ENCODE data around the gene B4GAT1. TPM values are rescaled to one million over a fixed set of nuclear protein-coding genes. Genes with fewer than 3 reads are reported as not detected.
A peak's percentile ranks its signal among the peaks of the same experiment; 100 is the strongest.
"Not testable (repeated sequence)": the region's sequence is repeated elsewhere in the genome, so short reads cannot be mapped to it uniquely, and the experiment has no call there.

B4GAT1 gene
- total RNA-seq, 1 donor from 2014 or later = 31.6 TPM

DNA sequence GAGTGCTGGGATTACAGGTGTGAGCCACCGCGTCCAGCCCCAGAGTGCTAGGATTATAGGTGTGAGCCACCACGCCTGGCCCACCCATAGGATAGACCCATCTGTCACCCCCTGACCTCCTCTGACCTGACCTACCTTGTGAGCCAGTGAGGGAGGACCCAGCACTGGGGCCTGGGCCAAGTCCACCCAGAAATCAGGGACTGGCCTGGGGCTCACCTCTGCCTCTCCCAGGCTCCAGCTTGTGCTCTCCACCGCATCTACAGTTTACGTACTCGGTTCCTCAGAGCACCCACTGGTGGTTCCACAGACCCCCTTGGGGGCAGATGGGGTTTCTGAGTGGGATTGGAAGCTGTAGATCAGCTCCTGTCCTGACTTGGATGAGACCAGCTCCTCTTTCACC, 17.7 kb upstream of the B4GAT1 start:
- no peak for DNase-seq (ENCODE audit: low spot score)
- intact Hi-C loops (cut with DNase I) = no loop called here

DNA sequence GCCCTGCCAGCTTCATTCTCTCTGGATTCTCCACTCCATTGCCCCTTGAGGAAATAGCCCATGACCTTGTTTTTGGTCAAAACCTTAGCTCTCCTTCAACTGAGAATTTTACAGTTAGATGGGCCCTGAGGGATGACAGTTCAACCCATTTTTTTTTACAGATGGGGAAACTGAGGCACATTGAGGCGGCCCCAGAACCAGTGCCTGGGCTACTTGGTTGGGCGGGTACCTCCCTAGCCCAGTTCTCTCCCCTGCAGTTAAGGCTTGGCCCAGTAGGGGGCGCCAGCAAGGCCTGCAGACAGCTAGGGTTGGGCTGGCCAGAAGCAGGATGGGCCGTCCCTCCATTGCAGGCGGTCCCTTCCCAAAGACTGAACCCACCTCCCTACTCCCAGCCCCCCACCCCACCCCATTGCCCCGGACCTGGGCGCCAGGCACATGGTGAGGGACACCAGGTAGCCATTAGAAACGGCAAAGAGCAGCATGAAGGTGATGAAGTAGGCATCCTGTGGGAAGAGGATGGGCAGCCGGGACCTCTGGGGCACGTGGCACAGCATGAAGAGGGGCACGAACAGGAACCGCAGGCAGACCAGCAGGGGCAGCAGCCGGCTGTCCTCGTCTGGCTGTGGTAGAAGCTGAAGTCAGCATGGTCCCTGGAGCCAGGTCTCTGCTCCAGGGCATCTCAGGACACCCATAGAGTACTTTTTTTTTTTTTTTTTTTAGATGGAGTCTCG, 16.5 kb upstream of the B4GAT1 start:
- intact Hi-C loops (cut with DNase I) = no loop called here
- DNase-seq (ENCODE audit: low spot score) = no peak

DNA sequence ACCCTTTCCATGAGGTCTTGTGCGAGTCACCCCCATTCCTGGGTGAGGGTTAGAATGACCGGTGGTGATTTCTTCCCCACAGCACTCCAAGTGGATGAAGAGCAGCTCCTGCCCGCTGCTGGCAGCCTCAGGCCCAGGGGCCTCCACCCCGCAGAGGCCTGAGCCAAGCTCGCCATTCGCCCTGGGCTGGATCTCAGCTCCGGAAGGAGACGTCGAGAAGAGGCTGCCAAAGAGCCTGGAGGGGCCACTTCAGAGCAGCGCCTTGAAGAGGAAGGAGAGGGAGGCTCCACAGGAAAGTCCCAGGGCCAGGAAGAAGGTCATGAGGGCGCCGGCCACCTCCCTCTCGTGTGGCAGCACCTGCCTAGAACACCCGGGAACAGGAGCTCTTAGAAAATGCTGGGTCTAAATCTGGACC, 15.8 kb upstream of the B4GAT1 start:
- intact Hi-C loops (cut with DNase I) = no loop called here
- no peak for DNase-seq (ENCODE audit: low spot score)

DNA sequence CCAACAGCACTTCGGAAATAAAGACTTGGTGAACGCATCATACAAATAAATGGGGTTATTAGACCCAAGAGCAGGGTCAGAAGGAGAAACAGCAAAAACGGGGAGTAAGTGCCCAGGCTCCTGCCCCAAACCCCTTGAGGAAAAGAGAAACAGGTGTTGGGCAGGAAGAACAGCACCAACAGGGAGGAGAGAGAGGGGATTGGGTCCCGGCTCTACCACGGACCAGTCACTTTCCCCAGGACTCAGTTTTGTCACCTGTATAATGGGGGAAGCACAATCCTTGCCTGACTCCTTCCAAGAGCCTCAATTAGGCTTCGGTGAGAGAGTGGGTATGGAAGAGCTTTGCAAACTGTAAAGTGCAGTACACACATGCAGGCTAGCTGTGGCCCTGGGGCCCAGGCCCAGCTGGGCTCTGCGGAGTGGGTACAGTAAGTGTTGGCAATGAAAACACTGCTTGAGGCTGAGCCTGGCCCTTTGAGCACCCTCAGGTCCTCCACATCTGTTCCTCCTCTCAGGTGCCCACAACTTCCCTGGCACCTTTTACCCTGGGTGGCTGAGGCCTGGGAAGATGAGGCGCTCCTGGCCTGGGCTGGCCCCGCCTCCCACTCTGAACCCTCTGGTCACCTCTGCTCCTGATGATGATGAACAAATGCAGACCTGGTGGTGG, 15.2 kb upstream of the B4GAT1 start:
- DNase-seq (ENCODE audit: low spot score) = no peak
- intact Hi-C loops (cut with DNase I) = no loop called here

DNA sequence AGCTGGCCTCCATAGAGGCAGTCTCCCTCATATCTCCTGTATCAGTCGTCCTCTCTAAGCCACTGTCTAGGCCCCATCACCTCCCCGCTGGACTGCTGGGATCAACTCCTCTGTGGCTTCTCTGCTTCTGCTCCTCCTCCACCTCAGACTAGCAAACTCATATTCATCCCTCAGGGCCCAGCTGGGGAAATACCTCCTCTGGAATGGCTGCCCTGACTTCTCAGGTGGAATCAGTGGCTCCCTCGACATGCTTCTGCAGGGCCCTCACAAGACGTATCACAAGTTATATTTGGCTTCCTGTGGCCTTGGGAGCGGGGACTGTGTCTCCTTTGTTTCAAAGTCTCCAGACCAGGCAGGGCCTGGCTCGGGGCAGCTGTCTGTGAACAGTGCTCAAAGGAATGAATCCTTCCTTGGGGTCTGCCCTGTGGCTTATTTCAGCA, 14.1 kb upstream of the B4GAT1 start:
- DNase-seq (ENCODE audit: low spot score) = no peak
- intact Hi-C loops (cut with DNase I) = no loop called here

DNA sequence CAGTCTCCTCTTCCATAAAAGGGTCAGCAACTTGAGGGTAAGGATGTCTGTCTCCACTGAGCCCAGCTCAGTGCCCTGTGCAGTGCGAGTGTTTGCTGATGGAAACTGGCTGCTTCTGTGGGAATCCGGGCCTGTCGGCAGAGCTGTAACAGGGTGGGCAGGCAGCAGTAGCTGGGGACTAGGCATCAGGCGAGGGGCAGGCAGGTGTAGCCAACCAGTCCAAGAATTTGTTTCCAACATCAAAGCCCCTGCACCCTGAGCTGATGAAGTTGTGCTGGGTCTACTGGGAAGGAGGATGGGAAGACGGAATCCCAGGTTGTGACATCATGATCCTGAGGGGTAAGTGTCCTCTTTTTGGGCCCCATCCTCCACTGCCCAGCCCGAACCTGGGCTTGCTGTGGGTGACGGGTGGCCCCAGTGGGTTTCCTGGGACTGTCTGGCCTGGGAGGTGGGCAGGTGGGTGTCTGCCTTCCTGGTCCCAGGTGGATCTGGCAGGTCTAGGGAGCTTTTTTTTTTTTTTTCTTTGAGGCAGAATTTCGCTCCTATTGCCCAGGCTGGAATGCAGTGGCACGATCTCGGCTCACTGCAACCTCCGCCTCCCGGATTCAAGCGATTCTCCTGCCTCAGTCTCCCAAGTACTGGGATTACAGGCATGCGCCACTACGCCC, 13.1 kb upstream of the B4GAT1 start:
- DNase-seq (ENCODE audit: low spot score) = no peak
- intact Hi-C loops (cut with DNase I) = no loop called here

DNA sequence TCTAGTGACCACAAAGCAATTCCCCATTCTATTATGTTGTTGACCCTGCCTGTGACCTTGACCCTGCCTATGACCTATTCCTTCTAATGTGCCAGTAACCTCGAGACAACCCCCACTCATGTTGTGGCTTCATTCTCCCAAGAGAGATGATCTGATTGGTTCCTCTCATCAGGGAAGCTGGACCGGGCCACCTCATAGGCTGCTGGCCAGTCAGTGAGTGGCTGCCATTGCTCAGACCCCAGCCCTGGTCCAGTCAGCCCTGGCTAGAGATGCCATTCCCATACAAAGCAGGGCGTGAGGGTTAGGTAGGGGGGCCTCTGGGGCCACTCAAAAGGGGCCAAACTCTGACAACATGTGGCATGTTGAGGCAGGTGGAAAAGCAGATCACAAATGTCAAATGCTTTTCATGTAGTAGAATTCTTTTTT, 12.2 kb upstream of the B4GAT1 start:
- intact Hi-C loops (cut with DNase I) = no loop called here
- DNase-seq (ENCODE audit: low spot score) = no peak

DNA sequence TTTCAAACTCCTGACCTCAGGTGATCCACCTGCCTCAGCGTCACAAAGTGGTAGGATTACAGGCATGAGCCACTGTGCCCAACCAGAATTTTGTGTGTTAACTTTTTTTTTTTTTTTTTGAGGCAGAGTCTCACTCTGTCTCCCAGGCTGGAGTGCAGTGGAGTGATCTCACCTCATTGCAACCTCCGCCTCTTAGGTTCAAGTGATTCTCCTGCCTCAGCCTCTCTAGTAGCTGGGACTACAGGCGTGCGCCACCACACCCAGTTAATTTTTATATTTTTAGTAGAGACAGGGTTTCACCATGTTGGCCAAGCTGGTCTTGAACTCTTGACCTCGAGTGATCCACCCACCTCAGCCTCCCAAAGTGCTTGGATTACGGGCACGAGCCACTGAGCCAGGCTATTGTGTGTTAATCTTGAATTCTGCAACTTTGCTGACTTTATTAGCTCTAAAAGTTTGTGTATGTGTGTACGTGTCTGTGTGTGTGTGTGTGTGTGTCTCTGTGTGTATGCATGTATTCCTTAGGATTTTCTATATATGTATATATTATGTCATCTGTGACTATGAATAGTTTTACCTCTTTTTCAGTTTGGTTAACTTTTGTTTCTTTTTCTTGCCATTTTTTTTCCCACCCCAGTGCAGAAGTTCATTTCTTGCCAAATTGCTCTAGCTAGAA, 3.3 kb upstream of the B4GAT1 start:
- not testable (repeated sequence) for DNase-seq (ENCODE audit: low spot score)

DNA sequence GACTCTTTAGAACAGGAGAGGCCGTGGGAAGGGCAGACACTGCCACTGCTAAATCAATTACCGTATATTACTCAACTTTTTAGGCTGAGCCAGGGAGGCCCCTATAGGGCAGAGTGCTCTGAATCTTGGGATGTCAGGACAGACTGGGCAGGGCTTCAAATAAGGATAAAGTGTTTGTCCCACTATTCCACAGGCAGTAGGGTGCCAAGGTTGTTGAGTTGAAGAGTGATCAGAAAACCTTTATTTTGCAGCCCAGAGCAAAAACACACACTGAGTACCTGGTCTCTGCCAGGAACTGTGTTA, 1.6 kb upstream of the B4GAT1 start:
- intact Hi-C loops (cut with DNase I) = loop anchor here (2.0 to 5.0 kb wide), 2 partner anchors 20 to 38 kb away; no protein-coding TSS in a partner anchor

More for the DNA sequence above, 3.3 kb upstream of the B4GAT1 start:
- intact Hi-C loops (cut with DNase I) = not testable (repeated sequence)

DNA sequence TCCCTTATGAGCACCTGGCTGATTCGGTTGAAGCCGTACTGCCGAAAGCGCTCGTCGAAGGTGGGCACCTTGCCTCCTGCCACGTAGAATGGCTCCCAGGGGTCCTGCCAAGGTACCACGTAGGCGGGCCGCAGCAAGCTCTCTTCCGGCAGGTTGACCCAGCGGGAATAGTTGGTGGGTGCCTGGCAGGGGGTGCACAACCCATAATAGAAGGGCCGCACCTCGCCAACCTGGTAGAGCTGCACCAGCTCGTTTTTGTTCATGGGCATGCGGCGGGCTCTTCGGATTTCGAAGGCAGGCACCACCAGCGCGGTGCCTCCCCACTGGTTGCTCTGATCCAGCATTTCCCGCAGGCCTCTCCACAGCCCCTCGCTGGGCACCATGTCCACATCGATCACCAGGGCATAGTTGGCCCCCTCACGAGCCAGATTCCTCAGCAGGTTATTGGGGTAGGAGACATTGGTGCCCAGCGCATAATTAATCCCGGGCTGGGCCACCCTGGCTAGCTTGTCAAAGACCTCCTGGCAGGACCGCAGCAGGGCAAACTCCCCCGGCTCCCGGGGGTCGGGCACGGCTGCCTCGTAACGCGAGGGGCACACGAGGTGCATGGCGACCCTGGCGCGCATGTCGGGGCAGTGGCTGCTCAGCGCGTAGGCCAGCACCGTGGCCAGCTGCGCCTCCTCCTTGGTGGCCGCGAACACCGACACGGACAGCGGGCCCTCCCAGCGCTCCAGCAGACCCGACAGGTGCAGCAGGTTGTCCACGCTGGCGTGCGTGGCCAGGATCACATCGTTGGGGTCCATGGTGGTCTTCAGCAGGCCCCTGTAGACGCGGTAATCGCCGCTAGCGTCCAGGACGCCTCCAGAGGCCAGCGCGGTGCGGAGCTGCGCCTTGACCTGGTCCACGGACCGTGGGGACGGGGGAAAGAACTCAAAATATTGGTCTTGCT, 679 bp downstream of the B4GAT1 start:
- no peak for DNase-seq (ENCODE audit: low spot score)
- intact Hi-C loops (cut with DNase I) = loop anchor here (5.0 kb wide), 1 partner anchor 41 kb away; no protein-coding TSS in a partner anchor

More for the DNA sequence above, 1.6 kb upstream of the B4GAT1 start:
- DNase-seq (ENCODE audit: low spot score) = no peak

DNA sequence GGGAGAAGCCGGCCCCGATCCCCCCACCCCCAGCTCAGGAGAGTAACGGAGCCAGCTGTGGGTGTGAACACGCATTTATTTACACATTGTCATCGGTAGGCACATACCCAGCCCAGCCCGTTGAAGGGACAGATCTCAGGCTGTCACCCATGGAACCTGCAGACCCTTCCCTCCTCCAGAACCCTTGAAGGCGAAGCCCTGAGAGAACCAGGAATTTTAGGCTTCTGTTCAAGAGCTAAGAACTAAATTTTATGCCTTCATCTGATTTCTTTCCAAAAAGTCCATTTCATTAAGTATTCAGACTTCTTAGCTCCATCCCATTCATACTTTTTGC, 2.1 kb downstream of the B4GAT1 start:
- intact Hi-C loops (cut with DNase I) = loop anchor here (5.0 kb wide), 1 partner anchor 42 kb away; no protein-coding TSS in a partner anchor
- DNase-seq (ENCODE audit: low spot score) = no peak

DNA sequence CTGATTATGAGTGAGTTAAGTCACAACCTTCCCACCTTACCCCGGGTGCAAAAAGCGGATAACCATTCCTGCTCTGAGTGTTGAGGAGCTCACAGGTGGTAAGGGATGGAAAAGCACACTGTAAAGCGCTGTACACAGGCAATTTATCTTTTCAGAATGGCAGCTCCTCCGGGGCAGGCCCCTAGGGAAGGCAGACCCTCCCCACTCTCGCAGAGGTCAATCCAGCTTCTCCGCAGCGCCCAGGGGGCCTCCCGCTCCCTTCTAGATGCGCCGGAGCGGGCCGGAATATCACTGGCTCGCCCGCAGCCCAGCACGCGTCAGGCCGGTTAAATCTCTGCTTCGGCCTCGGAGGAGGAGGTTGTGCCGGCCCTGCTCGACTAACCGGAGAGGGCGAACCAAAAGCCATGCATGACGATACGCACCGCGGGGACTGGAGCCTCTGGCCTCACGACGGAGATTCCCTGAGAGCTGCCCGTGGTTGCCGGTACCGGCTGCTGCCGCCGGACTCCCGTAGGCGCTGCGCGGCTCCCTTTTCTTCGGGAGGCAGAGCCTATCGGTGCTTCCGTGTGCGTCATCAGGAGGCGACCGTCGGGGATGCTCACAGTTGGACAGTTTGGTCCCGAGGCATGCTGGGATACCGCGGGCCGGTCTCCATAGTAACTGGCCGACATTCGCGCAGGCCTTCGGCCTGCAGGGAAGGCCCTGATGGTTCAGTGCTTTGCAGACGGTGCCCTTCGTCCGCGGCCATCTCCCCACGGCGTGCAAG, 2.7 kb downstream of the B4GAT1 start, which contains the start of gene BRMS1:
Gene BRMS1 (minus strand): TSS at position 555 of the 766 bp plus-strand sequence. CDS start 2,870 bp downstream, outside the sequence.
- DNase-seq (ENCODE audit: low spot score) = peak; percentile 100
- intact Hi-C loops (cut with DNase I) = loop anchor here (5.0 kb wide), 1 partner anchor 43 kb away; no protein-coding TSS in a partner anchor

DNA sequence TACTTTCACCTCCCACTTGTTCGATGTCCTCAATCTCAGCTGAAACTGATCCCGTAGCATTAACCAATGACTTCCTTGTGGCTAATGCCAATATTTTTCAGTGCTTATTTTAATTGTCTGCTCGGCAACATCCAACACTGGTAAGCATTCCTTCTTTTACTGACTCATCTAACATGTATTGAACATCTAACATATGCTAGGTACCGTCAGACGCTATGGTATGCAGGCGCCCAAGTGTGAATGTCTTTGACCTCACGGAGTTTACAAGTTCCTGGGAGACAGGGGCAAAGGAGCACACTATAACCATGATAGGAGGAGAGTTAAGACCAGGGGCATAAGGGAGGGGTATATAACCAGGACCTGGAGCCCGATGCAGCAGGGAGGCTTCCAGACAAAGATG, 4.3 kb downstream of the B4GAT1 start:
- DNase-seq (ENCODE audit: low spot score) = no peak
- intact Hi-C loops (cut with DNase I) = no loop called here

DNA sequence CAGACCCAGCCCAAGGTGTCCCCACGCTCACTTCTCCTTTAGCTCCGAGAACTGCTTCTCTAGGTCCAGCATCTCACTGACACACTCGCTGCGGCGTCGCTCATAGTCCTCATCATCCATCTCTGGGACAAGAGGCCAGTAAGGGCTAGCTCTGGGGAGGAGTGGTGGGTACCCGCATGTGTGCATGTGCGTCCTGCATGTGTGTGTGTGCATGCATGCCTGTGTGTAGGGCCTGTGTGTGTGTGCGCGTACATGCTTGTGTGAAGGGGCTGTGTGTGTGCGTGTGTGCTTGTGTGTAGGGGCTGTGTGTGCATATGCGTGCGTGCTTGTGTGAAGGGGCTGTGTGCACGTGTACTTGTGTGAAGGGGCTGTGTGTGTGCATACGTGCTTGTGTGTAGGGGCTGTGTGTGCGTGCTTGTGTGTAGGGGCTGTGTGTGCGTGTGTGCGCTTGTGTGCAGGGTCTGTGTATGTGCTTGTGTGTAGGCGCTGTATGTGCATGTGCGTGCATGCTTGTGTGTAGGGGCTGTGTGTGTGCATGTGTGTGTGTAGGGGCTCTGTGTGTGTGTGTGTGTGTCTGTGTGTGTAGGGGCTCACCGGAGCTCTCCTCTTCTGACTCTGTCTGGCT, 5.8 kb downstream of the B4GAT1 start:
- intact Hi-C loops (cut with DNase I) = no loop called here
- no peak for DNase-seq (ENCODE audit: low spot score)

DNA sequence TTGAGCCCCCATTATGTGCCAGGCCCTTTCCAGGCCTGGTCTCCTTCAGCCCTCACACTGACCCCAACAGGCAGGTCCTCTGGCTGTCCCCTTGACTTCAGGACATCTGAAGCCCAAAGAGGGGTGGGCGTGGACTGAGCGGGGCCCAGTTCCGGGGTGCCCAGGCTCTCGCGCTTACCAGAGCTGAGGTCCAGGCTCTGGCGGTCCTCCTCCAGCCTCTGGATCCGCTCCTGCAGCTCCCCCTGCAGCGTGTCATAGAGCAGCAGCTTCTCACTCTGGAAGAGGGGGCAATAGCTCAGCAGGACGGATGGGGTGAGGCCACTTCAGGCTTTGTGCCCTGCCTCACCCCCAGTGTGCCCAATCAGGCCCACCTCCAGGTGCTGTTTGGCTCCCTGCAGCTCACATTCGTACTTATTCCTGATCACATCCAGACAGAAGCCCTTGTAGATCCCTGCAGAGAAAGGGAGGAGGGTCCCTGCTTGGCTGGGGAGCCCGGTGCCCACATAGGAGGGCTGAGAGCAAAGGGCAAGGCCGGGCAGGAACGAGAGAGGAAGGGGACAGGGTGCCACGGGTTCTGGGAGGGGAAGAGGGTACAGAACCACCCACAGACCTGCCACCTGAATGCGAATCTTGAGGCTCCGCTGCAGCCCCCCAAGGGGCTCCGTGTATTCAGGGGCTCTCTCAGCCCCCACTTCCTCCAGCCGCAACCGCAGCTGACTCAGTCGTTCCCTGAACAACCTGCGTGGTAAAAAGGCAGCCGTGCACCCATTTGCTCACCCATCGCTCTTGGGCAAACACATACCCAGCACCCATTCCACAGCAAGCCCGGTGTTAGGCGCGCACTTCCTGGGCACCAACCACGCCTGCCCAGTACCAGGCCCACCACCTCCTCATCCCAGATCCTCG, 6.6 kb downstream of the B4GAT1 start:
- intact Hi-C loops (cut with DNase I) = no loop called here
- no peak for DNase-seq (ENCODE audit: low spot score)

DNA sequence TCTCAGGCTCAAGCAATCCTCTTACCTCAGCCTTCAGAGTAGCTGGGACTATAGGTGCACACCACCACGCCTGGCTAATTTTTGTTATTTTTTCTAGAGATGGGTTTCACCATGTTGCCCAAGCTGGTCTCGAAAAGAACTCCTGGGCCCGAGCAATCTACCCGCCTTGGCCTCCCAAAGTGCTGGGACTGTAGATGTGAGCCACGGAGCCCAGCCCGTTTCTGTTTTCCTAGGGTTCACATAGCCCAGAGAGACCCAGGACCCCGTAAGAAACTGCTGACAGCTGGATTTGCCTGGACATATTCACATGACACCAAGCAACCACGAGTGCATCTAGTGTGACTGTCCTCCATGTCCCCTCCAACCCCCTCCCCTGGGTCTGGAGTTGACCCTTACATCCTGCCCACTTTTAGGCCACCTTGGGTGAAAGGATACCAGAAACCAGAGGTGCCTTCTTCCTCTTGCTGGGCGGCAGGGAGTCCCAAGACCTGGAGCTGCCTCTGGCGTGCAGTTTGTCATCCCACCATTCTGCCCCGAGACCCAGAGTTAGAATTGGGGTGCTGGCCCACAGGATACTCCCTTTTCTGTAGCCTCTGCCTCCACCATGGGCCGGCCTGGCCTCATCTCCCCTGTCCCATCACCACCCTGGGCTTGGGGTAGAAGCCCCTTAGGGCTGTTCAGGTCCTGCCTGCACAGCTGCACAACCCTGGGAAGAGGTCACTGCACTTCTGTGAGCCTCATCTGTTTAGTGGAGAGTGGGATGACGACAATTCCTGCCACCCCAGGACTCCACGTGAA, 7.5 kb downstream of the B4GAT1 start:
- intact Hi-C loops (cut with DNase I) = no loop called here
- no peak for DNase-seq (ENCODE audit: low spot score)
